Fibroblast of villous mesenchyme (primary cell): Measurements from ENCODE around the gene DEDD2. TPM values are rescaled to one million over a fixed set of nuclear protein-coding genes. Genes with fewer than 3 reads are reported as not detected.

Source experiments
- DNase-seq: peaks from one replicate; pipeline ENCODE4 v3.0.0-alpha.2; 2010; ENCODE audit warnings: low read depth
- H3K4me3 ChIP-seq: 2 replicates; pipeline ENCODE4 v1.5.1; 2011; ENCODE audit warnings: low read depth, mild to moderate bottlenecking, low read length
- CTCF ChIP-seq: IDR thresholded peaks from 2 replicates; pipeline ENCODE4 v1.5.1; 2012; ENCODE audit warnings: low read depth, mild to moderate bottlenecking, low read length; ENCODE audit not compliant: insufficient read depth
- total RNA-seq: library from RNA; depleted of rRNA; stranded (reverse); fragments of >200 nt; gene quantifications from 2 replicates; pipeline ENCODE4 v1.2.3, GENCODE V29; 2012

Gene DEDD2
- total RNA-seq, 1 donor = 15.1 TPM

- no peak for DNase-seq
Observed at GRCh38 chr19:42196011-42197001, 21.2 kb downstream of the DEDD2 start.

GRCh38 chr19:42193706-42194105, 23.8 kb downstream of the DEDD2 start:
- TF ChIP-seq CTCF = no peak
- DNase-seq = no peak
- H3K4me3 ChIP-seq = no peak overlapping the region

More at GRCh38 chr19:42196011-42197001, 21.2 kb downstream of the DEDD2 start:
- H3K4me3 ChIP-seq = no peak overlapping the region
- TF ChIP-seq CTCF = no peak

- TF ChIP-seq CTCF = no peak
- DNase-seq = no peak
Observed at GRCh38 chr19:42193294-42193693, 24.2 kb downstream of the DEDD2 start.

GRCh38 chr19:42191855-42192254, 25.6 kb downstream of the DEDD2 start:
- peak; percentile 56 for DNase-seq
- no peak for TF ChIP-seq CTCF
- no peak overlapping the region for H3K4me3 ChIP-seq

More at GRCh38 chr19:42193294-42193693, 24.2 kb downstream of the DEDD2 start:
- no peak overlapping the region for H3K4me3 ChIP-seq

- DNase-seq = no peak
- no peak overlapping the region for H3K4me3 ChIP-seq
- TF ChIP-seq CTCF = no peak
Observed at GRCh38 chr19:42191330-42191729, 26.1 kb downstream of the DEDD2 start.

GRCh38 chr19:42189133-42189532, 28.3 kb downstream of the DEDD2 start:
- no peak for TF ChIP-seq CTCF
- no peak for DNase-seq
- no peak overlapping the region for H3K4me3 ChIP-seq
